EL (cell line): ENCODE measurements around the gene PHF3.

Experiments
- DNase-seq: peaks from one replicate; pipeline ENCODE4 v3.0.0-alpha.2; 2016

Gene PHF3

DNA sequence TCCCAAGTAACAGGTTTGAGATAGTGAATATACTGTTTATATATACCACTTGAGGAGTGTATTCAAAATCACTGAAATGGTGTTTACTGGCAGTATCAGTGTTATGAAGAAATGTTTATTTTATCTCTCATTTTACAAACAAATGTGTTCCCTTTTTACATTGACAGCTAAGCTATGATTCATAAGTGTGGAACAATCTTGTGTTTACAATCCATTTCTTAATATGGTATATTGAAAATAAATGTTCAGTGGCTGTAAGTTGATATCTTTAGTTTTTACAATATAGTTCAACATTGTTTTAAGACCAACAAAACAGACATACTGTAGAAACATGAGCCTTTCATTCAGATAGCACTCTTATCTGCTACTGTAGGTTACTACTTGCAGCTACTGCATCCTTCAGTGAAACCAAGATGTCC is 14.3 kb downstream of the PHF3 start:
- DNase-seq, result no peak

DNA sequence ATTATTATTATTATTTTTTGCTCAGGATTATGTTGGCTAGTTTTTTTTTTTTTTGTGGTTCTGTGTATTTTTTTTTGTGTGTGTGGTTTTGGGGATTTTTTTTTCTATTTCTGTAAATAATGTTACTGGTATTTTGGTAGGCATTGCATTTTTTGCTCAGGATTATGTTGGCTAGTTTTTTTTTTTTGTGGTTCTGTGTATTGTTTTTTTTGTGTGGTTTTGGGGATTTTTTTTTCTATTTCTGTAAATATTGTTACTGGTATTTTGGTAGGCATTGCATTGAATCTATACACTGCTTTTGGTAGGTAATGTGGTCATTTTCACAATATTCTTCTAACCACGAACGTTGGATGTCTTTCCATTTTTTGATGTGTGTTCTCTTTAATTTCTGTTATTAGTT is 17.4 kb downstream of the PHF3 start:
- DNase-seq, result no peak

DNA sequence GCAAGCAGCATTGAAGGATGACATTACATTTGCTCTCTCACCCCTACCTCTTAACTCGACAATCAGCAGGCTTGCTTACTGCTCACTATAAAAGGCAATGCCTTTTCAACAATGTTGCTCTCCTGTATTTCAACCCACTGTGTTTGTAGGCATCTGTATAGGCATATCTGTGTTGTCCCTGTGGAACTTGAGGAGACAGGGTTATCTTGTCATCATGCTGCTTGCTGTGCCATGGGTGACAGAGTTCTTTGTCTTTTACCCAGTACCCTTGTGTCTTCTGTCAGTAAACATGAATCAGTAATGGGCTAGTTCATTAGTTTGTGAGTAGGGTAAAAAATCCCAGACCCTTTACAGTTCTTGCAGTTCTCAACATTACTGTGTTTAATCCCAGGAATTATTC is 25.2 kb downstream of the PHF3 start:
- no peak for DNase-seq

DNA sequence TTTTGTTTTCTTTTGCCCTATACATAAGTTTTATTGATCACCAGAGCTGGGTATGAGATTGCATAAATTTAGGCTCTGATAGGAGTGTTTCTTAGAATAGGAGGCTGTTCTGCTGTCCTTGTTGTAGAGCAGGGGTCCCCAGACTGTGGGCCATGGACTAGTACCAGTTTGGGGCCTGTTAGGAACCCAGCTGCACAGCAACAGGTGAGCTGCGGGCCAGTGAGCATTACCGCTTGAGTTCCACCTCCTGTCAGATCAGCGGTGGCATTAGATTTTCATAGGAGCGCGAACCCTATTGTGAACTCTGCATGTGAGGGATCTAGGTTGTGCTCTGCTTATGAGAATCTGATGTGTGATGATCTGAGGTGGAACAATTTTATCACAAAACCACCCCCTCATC is 26.2 kb downstream of the PHF3 start:
- no peak for DNase-seq

DNA sequence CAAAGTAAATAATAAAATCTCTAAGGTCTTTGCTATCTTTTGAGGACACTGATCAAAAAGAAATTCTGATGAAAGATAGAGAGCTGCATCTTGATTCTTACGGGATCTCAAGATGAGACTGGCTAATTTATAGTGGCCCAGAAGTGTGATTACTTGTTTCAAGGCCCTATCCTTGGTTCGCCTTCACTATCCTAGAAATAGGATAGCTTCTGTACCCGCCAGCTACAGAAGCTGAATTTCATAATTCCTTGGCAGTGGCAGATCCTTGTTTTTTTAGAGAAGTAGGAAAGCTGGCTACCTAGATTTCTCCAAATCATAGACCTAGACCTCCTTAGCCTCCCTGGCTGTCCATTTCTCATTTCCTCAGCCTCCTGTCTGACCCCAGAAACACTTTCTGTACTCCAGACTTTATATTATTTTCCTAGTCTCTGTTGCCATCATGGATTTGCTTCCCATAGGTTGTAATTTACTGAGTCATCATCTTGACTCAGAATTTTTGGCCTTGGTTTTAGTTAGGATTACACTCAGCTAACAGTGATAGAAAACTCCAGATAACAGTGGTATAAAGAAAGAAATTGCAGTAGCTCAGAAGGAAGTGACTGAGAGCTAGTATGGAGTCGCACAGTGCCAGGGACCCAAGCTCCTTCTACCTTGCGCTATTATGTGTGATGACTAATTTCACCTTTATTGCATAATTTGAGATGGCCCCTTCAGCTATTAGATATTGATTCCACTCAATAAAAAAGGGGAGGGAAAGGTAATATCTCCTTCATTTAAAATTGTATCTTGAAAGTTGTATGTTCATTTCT is 27.7 kb downstream of the PHF3 start:
- peak; percentile 72 for DNase-seq

GRCh38 chr6:63663956-63664281 is 28.3 kb downstream of the PHF3 start:
- DNase-seq, result no peak

DNA sequence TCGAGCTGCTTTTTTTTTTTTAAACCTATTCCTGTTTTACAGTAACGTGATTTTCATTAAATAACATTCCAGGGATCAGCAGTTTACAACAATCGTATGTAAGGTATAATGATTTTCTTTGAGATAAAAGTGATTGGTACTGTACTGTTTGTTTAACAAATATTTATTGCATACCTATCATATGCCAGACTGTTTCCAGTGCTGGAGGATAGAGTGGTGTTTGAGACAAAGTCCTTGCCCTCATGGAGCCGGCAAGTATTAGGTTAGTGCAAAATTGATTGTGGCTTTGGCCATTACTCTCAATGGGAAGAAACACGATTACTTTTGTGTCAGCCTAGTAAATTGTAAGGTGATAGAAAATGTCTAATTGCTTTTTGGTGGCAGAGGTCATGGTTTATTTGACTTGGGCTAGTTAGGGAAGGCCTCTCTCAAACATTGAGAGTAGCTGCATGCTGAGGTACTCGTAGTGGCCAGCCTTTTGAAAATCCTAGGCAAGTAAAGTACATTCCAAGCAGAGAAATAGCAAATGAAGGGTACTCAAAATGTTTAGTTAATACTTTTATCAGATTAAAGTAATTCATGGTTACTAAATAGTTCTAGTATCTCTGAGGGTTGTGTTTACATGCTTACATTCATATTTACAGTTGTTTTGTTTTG is 35.6 kb downstream of the PHF3 start:
- DNase-seq, result no peak

DNA sequence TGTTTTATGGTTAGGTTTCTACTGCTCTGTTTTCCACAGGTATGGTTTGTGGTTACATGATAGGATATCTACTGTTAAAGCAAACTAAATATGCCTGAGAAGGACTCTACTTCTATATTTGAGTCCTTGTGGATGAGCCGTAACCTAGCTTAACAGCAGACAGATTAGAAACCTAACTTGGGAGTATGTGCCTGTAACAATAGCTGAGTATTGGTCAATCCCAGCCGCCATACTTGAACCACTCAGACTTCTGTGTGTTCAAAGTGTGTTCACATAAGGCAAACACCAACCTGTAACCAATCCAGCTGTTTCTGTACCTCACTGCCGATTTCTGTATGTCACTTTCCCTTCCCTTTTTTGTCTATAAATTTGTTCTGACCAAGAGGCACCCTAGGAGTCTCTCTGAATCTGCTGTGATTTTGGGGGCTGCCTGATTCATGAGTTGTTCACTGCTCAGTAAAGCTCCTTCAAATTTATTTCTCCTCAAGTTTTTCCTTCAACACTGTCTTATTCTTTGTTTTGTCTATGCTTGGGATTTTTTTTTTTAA is 37.1 kb downstream of the PHF3 start:
- no peak for DNase-seq

GRCh38 chr6:63673692-63674091 is 38.1 kb downstream of the PHF3 start:
- DNase-seq, result no peak

DNA sequence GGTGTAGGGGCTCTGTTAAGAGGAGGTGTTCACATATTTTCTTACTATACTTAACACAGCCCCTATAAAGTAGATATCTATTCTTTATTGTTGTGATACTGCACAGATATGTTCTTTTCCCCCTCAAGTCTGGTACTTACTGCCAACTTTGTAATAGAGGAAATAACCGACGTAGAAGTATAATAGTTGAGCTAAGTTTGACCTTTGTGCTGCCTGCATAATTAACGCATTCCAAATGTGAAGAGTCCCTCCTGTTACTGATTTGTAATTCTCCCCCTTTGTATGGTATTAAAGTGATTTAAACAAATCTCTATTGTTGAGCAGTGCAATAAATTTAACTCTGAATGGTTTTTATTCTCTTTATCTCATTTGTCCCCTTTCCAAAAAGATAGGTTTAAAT is 39.0 kb downstream of the PHF3 start:
- DNase-seq, result no peak

DNA sequence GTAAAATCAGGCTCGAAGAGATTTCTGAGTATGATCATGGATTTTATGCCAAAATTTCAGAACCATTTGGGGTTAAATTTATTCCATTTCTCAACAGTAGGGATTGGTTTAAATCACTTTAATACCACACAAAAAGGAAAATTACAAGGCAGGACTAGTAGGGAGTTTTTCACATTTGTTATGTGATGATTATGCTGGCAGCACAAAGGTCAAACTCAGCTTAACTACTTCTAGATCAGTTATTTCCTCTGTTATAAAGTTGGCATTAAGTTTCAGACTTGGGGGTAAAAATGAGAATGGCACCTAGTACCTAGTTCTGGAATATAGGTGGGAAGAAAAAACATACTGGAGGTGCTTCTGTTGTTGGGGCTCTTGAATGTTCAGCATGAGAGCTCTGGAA is 39.5 kb downstream of the PHF3 start:
- DNase-seq, result no peak

DNA sequence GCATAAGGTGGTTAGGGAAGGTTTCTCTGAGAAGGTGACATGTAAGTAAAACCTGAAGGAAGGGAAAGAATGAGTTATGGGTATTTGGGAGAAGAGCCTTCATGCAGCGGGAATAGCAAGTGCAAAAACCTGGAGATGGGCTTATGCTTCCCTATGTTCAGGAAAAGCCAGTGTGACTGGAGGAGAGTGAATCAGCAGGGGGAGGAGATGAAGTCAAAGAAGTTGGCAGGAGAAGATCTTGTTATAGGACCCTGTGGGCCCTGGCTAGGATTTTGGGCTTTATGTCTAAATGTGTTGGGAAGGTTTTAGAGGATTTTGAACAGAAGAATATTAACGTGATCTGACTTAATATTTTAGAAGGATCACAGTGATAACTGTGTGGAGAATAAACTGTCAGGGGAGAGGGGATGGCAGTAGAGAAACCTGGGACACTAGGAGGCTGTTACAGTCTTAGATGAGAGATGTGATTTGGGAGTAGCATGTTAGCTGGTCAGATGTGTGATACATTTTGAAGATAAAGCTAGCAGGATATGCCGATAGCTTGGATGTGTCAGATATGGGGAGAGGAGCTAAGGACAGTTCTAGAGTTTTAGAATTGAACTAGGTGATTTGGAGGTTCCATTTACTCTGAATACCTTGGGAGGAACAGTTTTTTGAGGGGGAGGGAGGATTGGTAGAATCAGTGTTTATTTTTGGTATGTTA is 41.0 kb downstream of the PHF3 start:
- DNase-seq, result no peak

GRCh38 chr6:63677282-63677681 is 41.7 kb downstream of the PHF3 start:
- peak; percentile 6 for DNase-seq

DNA sequence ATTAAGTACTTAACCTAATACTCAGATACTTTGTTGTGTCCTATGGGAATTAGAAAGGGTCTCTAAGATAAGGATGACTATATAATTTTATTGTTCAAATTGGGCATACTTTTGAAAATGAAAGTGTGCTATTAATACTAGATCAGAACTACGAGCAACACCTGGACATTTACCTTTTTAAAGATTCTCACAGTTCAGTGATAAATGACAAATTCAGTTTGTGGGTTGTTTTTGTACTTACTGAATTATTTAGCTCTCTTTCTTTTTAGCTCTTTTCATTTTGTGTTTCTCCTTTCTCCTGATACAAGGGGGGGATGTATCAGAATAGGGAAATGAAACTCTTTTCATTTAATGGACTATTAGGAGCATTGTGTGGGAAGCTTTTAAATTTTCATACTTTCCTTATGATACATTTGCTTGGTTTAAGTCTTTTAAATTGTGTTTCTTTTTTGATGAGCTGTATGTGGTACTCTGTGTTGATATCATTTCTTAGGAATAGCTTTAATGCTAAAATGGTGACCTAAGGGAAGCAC is 47.5 kb downstream of the PHF3 start:
- DNase-seq, result no peak

- no peak for DNase-seq
Observed at GRCh38 chr6:63685446-63686379, 50.1 kb downstream of the PHF3 start.

GRCh38 chr6:63689421-63689820 is 53.8 kb downstream of the PHF3 start:
- DNase-seq, result no peak

GRCh38 chr6:63690221-63690620 is 54.6 kb downstream of the PHF3 start:
- DNase-seq, result no peak

DNA sequence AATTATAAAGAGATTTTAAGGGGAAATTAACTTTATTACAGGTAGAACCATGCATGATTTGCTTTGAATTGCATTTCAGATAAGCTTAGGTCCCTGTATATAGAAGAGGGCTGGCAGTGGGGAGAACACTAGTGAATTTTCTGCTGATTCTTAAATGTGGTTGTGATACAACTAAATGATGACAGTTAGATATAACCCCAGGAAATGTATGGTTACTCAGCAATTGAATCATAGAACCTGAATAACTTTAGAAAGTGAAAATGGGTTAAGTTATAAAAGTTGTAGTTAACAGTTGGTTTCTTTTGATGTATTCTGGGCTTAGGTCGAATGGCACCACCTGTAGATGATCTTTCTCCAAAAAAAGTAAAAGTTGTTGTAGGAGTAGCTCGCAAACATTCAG is 70.1 kb downstream of the PHF3 start:
- no peak for DNase-seq

DNA sequence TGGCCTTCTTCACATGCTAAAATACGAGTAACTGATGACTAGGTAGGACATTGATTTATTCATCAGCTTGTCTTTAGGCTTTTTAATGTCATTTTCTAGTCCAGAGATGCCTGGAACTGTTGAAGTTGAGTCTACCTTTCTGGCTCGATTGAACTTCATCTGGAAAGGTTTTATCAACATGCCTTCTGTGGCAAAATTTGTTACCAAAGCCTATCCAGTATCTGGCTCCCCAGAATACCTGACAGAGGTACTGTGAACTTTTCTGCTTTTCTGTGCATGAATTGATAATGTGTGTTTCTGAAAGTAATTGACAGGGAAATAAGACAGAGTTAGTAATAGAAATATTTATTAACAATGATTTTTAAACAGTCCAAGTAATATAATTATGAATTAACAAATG is 71.0 kb downstream of the PHF3 start:
- DNase-seq, result no peak

GRCh38 chr6:63708631-63709030 is 73.0 kb downstream of the PHF3 start:
- no peak for DNase-seq

GRCh38 chr6:63709148-63709547 is 73.5 kb downstream of the PHF3 start:
- no peak for DNase-seq

DNA sequence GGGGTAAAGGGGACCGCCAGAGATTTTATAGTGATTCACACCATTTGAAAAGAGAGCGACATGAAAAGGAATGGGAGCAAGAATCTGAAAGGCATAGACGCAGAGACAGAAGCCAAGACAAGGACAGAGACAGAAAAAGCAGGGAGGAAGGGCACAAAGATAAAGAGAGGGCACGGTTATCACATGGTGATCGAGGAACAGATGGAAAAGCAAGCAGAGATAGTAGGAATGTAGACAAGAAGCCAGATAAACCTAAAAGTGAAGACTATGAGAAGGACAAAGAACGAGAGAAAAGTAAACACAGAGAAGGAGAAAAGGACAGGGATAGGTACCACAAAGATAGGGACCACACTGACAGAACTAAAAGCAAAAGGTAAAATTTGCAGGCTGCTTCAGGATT is 77.7 kb downstream of the PHF3 start:
- no peak for DNase-seq

DNA sequence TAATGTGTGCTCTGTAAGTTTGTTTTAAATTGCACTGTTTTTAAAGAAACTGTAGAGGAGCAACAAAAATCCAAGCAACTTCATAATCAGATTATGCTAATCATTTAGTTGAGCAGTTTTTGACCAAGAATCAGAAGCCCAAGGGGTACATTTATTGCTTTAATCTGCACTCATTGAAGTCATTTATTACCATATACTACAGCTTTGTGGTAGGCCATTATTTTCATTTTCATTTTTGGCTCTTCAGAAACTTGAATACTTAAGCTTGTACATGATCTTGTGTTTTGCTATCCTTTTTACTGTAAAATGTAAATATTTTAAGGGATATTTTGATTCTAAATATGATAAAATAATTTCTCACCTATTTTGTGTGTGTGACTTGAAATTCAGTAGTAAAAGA is 78.5 kb downstream of the PHF3 start:
- DNase-seq, result no peak
